Measurements from ENCODE around the gene PTPRJ.

PTPRJ gene

GRCh38 chr11:48142889-48143288 lies 162.5 kb downstream of the PTPRJ start:
- DNase-seq (ENCODE audit: low read depth) = no peak
- H3K4me3 ChIP-seq (ENCODE audit: low read depth, low read length) = no peak overlapping the region
- no peak for TF ChIP-seq CTCF (IDR thresholded peaks at IDR 0.05; ENCODE audit: low read depth, low read length, missing control alignments)

DNA sequence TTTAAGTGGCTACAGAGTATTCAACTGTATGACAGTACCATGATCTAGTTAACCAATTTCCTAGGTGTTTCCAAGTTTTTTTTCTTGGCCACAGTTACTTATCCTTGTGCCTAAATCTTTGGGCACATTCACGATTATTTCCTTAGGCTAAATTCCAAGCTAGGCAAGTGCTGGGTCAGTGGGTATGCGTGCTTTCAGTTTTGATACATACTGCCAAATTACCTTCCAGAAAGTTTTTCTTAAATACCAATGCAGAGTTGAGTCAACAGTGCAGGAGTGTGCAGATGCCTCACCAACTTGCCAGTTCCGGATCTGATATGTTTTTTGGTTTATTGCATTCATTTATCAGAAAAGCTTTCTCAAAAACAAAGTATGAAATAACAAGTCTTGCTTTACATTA lies 168.4 kb downstream of the PTPRJ start:
- no peak overlapping the region for H3K4me3 ChIP-seq (ENCODE audit: low read depth, low read length)
- no peak for DNase-seq (ENCODE audit: low read depth)
- TF ChIP-seq CTCF (IDR thresholded peaks at IDR 0.05; ENCODE audit: low read depth, low read length, missing control alignments) = no peak

DNA sequence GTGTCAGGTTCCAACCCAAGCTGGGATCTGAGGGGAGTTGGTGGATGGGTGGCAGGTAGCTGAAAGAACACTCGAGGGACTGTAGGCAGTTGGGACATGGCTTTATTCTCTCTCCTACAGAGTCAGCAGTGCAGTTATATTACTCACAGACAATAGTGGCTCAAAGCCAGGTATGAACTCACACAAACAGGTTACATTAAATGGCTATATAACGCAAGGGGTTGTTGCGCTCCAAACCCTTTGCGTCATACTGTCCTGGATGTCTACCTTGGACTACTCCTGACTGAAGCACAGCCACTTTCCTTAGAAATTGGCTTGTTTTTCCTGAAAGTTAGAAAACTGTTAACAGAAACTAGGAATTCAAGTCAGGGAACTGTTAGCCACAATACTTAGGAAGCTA lies 169.9 kb downstream of the PTPRJ start:
- no peak for DNase-seq (ENCODE audit: low read depth)
- H3K4me3 ChIP-seq (ENCODE audit: low read depth, low read length) = no peak overlapping the region
- TF ChIP-seq CTCF (IDR thresholded peaks at IDR 0.05; ENCODE audit: low read depth, low read length, missing control alignments) = no peak

GRCh38 chr11:48154151-48154550 lies 173.8 kb downstream of the PTPRJ start:
- TF ChIP-seq CTCF (IDR thresholded peaks at IDR 0.05; ENCODE audit: low read depth, low read length, missing control alignments) = no peak
- DNase-seq (ENCODE audit: low read depth) = no peak

DNA sequence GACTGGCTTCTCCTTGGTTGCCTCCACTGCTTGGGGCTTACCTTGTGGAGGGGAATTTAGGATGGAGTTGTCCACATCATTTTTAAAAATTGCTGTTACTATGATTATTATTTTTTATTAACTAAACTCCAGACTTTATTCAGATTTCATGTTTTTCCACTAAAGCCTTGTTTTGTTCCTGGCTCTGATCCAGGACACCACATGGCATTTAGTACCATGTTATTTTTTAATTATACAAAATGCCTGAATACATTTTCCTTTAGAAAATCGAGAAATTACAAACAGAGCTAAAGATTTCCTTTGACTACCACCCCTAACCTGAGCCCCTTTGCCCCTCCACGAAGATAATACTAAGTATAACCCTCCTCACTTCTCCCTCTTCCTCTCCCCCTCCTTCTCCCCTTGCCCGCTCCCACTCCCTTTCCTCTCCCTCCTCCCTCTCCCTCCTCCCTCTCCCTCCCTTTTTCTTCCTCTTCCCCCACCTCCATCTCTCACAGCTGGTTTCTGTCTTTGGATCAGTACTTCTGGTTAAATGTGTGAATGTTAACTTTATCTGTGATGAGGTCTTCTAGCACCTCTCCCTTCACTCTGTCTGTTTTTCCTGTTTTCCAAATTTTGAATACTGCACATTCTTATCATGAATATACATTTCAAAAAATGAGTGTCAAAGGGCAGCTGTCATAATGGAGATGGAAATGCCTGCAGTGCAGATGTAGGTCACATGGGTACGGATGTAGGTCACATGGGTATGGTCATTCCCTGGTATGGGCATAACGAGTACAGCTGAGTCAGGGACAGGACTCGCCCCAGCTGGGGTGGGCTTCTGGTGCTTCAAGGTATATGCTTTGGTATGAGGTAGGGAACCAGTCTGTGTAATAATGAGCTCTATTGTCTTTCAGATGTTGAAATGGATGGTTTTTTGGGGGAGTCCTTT lies 181.9 kb downstream of the PTPRJ start:
- no peak for DNase-seq (ENCODE audit: low read depth)
- TF ChIP-seq CTCF (IDR thresholded peaks at IDR 0.05; ENCODE audit: low read depth, low read length, missing control alignments) = no peak
- no peak overlapping the region for H3K4me3 ChIP-seq (ENCODE audit: low read depth, low read length)

More at GRCh38 chr11:48154151-48154550, 173.8 kb downstream of the PTPRJ start:
- H3K4me3 ChIP-seq (ENCODE audit: low read depth, low read length) = no peak overlapping the region

GRCh38 chr11:48162885-48163268 lies 182.5 kb downstream of the PTPRJ start:
- no peak for DNase-seq (ENCODE audit: low read depth)
- H3K4me3 ChIP-seq (ENCODE audit: low read depth, low read length) = no peak overlapping the region
- TF ChIP-seq CTCF (IDR thresholded peaks at IDR 0.05; ENCODE audit: low read depth, low read length, missing control alignments) = no peak

Measured in GM12864 (cell line).